ENCODE data around the gene AP1AR.

DNA sequence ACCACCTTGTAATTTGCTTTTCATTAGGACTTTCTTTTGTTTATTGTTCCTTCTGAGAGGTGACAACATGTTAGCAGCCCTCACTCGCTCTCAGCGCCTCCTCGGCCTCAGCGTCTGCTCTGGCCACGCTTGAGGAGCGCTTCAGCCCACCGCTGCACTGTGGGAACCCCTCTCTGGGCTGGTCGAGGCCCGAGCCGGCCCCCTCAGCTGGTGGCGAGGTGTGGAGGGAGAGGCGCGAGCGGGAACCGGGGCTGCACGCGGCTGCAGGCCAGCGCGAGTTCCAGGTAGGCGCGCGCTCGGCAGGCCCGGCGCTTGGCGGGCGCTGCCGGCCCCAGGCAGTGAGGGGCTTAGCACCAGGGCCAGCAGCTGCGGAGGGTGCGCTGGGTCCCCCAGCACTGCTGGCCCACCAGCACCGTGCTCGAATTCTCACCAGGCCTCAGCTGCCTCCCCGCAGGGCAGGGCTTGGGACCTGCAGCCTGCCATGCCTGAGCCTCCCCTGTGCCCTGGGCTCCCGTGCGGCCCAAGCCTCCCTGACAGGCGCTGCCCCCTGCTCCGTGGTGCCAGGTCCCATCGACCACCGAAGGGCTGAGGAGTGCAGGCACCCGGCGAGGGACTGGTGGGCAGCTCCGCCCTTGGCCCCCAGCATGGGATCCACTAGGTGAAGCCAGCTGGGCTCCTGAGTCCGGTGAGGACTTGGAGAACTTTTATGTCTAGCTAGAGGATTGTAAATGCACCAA, 9.2 kb upstream of the AP1AR start:
- TF ChIP-seq, protein P1, sequence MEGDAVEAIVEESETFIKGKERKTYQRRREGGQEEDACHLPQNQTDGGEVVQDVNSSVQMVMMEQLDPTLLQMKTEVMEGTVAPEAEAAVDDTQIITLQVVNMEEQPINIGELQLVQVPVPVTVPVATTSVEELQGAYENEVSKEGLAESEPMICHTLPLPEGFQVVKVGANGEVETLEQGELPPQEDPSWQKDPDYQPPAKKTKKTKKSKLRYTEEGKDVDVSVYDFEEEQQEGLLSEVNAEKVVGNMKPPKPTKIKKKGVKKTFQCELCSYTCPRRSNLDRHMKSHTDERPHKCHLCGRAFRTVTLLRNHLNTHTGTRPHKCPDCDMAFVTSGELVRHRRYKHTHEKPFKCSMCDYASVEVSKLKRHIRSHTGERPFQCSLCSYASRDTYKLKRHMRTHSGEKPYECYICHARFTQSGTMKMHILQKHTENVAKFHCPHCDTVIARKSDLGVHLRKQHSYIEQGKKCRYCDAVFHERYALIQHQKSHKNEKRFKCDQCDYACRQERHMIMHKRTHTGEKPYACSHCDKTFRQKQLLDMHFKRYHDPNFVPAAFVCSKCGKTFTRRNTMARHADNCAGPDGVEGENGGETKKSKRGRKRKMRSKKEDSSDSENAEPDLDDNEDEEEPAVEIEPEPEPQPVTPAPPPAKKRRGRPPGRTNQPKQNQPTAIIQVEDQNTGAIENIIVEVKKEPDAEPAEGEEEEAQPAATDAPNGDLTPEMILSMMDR (IDR thresholded peaks at IDR 0.05): no peak
- no peak for TF ChIP-seq POLR2AphosphoS5 (IDR thresholded peaks at IDR 0.05)
- TF ChIP-seq POLR2A (IDR thresholded peaks at IDR 0.05): no peak

Data from gastroesophageal sphincter (tissue), 3 donors.